Rectal smooth muscle tissue (tissue), 1 donor: ENCODE results near the gene ANXA11.

ENCODE experiments used
- H3K27ac ChIP-seq: one replicate; pipeline ENCODE4 v1.7.0; 2013; ENCODE audit warnings: low read depth, low read length, inconsistent platforms
- H3K27me3 ChIP-seq: one replicate; pipeline ENCODE4 v1.7.0; 2013; ENCODE audit warnings: low read length; ENCODE audit not compliant: control insufficient read depth, insufficient read depth
- H3K36me3 ChIP-seq: one replicate; pipeline ENCODE4 v1.7.0; 2013; ENCODE audit warnings: low read length; ENCODE audit not compliant: control insufficient read depth, insufficient read depth
- H3K4me1 ChIP-seq: one replicate; pipeline ENCODE4 v1.7.0; 2013; ENCODE audit warnings: low read length; ENCODE audit not compliant: control insufficient read depth, insufficient read depth
- H3K4me3 ChIP-seq: one replicate; pipeline ENCODE4 v1.7.0; 2013; ENCODE audit warnings: low read length
- H3K9ac ChIP-seq: one replicate; pipeline ENCODE4 v1.7.0; 2013; ENCODE audit warnings: low read length

The ANXA11 gene

DNA sequence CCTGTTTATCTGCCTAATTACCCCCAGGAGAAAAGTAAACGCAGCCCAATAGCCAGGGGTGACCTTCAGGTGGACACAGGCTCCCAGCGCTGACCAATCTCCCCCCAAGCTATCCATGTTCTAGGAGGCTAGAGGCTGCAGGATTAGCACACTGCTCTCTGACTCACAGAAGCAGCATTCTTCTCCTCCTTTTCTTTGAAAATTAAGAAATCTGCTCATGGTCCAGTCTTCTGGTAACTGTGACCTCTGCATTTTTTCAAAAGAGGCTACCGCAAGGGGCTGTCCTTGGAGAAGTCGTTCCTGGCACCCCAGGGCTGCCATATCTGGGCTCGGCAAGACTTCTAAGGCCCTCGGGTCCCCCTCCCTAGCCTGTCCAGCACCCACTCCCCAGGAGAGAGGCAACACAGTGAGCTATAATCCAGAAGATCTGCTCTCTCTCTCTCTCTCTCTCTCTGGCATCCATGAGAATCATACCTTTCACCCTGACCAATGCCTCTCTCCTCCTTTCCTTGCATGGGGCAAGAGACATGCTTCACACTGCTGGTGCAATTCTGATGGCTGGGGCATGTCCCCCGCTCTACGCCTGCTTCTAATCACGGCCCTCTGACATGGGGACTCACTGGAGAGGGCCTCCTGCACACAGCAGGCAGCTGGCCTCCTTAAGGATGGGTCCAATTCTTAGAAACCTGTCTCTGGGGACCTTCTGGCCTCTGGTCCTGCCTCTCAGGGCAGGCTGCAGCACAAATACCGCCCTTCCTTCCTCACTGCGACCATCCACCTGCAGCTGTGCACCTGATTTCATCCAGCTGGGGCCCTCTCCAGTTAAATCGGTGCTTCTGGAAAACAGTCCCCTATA is 27.3 kb downstream of the ANXA11 start:
- Histone ChIP-seq H3K27ac (no peak overlapping the region), H3K27me3 (no peaks in the 10 kb centered on the region), H3K36me3 (peaks cover 11% of the 10 kb centered on the region), H3K4me1 (peaks cover 4% of the 10 kb centered on the region), H3K9ac (no peak overlapping the region), H3K4me3 (no peak overlapping the region)

DNA sequence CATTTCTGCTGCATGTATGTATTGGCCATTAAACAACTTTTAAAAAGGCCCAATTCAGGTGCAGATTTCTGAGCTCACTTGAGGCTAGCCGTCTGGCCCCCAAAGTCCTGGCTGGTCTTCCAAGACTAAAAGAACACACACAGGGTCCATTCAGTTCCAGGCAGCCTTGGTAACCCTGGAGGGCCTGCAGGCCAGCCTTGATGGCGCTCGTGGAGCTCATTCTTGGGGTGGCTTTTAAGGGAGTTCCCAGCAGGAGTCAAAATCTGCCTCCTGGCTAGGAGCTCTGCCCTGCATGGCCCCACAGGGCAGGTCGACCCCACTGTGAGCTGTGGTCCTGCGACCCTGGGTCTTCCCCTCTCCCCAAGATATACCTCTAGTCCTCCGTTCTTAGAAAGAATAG is 28.8 kb downstream of the ANXA11 start:
- no peak overlapping the region for H3K27ac ChIP-seq
- peaks cover 16% of the 10 kb centered on the region for H3K36me3 ChIP-seq
- H3K4me1 ChIP-seq: peaks cover 5% of the 10 kb centered on the region
- H3K4me3 ChIP-seq: no peak overlapping the region
- H3K27me3 ChIP-seq: no peaks in the 10 kb centered on the region
- no peak overlapping the region for H3K9ac ChIP-seq

- Histone ChIP-seq H3K9ac (no peak overlapping the region), H3K4me1 (peaks cover 5% of the 10 kb centered on the region), H3K27me3 (no peaks in the 10 kb centered on the region), H3K27ac (no peak overlapping the region), H3K4me3 (no peak overlapping the region), H3K36me3 (peaks cover 18% of the 10 kb centered on the region)
These were observed 30.5 kb downstream of the ANXA11 start for GRCh38 chr10:80174641-80175395.

DNA sequence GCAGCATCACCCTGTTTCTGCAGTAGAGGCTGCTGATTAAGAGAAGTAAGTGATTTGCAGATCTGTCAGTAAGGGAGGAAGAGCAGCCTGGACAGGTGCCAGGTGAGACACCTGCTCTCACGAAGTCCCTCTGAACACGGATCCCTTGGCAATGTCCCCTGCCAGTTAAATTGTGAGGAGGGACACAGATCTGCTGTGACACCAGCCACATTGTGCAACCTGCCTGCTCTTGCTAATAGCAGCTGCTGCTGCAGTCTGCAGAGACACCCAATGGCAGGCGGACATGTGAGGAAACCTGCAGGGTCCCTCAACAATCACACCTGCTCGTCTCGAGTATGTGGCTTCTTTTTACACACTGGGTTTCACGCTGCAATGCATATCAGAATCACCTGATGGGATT is 31.9 kb downstream of the ANXA11 start:
- peaks cover 5% of the 10 kb centered on the region for H3K4me1 ChIP-seq
- no peak overlapping the region for H3K4me3 ChIP-seq
- peaks cover 16% of the 10 kb centered on the region for H3K36me3 ChIP-seq
- H3K27me3 ChIP-seq: no peaks in the 10 kb centered on the region
- H3K9ac ChIP-seq: no peak overlapping the region
- no peak overlapping the region for H3K27ac ChIP-seq

DNA sequence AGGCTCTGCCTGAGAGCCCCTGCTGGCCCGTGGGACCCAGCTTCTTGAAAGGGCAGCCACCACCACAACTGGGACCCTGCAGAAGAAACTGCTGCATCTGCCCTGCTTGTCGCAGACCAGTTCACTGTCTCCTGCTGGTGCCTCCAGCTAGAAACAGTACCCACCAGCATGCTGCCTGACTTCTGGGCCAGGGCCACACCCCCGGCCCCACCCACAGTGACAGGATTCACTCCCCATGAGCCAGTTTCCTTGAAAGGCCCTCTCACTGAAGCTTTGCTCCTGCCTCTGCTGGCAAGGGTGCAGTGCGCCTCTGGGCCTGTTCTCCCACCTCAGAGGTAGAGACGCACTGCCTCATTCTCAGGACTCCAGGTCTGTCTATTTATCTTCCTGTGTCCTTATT is 32.4 kb downstream of the ANXA11 start:
- Histone ChIP-seq H3K4me3 (no peak overlapping the region), H3K27ac (no peak overlapping the region), H3K27me3 (no peaks in the 10 kb centered on the region), H3K36me3 (peaks cover 16% of the 10 kb centered on the region), H3K9ac (no peak overlapping the region), H3K4me1 (peaks cover 5% of the 10 kb centered on the region)

DNA sequence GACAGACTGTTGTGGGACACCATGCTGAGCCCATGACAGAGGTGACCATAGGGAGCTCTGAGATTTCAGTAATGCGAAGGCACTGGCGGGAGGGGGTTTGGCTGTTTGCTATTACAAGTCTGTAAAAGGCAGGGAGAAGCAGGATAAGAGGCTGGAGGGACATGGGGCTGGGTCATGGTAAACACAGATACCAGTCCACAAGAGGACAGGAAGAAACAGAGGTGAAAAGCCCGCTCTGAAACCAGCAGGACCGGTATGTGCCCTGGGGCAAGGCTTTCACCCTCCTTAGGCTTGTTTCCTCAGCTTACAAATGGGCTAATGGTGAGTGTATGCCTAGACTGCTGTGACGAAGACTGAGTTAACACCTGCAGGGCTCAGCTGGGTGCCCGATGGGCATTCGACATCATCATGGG is 34.1 kb downstream of the ANXA11 start:
- Histone ChIP-seq H3K27me3 (no peaks in the 10 kb centered on the region), H3K27ac (no peak overlapping the region), H3K4me3 (no peak overlapping the region), H3K9ac (no peak overlapping the region), H3K36me3 (peaks cover 27% of the 10 kb centered on the region), H3K4me1 (peaks cover 5% of the 10 kb centered on the region)

DNA sequence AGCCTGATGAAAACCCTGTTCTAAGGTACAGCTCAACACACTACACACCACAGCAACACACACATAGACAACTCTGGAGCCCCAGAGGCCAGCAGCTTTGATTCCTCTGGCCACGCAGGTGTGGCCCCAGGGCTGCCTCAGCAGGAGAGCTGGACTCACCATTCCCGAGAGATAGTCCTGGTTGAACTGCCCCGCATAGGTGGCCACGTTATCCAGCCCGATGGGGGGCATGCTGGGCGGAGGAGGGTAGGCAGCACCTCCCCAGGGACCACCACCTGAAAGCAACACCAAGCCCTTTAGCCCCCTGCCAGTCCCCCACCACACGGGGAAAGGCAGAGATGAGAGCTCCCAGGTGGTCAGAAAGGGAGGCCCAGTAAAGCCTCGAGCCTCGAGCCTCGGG is 34.7 kb downstream of the ANXA11 start:
- Histone ChIP-seq H3K27ac (no peak overlapping the region), H3K9ac (no peak overlapping the region), H3K36me3 (peaks cover 27% of the 10 kb centered on the region), H3K4me1 (peaks cover 5% of the 10 kb centered on the region), H3K27me3 (no peaks in the 10 kb centered on the region), H3K4me3 (no peak overlapping the region)

DNA sequence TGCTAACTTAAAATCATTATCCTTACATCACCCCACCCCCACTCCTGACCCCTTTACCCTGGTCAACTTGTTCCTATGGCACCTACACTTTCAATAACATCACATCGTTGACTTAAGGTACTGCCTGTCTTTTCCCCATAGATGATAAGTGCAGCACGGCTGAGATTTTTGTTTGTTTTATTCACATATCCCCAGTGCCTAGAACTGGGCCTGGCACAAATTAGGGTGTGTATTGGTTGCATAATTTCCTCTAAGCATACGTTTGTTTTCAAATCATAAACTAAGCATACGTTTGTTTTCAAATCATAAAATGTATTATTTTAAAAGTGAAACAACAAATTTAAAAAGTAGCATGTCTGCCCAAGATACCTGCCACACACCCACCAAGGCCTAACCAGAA is 35.3 kb downstream of the ANXA11 start:
- Histone ChIP-seq H3K27me3 (no peaks in the 10 kb centered on the region), H3K9ac (no peak overlapping the region), H3K27ac (no peak overlapping the region), H3K4me3 (no peak overlapping the region), H3K4me1 (peaks cover 5% of the 10 kb centered on the region), H3K36me3 (peaks cover 29% of the 10 kb centered on the region)

DNA sequence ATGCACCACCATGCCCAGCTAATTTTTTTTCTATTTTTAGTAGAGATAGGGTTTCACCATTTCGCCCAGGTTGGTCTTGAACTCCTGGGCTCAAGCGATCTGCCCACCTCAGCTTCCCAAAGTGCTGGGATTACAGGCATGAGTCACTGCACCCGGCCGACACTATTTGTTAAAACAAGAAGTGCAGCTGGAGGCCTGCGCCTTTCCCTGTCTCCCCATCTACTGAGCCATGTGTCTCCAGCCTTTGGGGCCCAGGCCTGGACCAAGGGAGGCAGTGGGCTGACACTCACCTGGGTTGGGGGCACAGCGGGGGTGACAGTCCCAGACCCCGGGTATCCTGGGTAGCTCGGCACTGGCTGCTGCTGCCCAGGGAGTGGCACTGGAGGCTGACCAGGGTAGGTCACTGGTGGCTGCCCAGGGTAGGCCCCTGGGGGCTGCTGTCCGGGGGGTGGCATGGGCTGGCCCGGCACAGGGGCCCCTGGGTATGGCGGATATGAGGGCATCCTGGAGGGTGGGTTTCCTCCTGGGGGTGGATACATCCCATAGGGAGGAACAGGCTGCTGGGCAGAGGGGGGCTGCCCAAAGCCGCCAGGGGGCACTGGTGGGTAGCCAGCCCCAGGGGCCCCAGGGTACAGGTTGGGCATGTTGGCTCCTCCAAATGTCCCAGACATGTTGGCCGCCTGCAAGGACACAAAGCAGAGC is 36.5 kb downstream of the ANXA11 start:
- Histone ChIP-seq H3K4me1 (peaks cover 5% of the 10 kb centered on the region), H3K27me3 (no peaks in the 10 kb centered on the region), H3K4me3 (no peak overlapping the region), H3K27ac (no peak overlapping the region), H3K9ac (no peak overlapping the region), H3K36me3 (peaks cover 40% of the 10 kb centered on the region)

DNA sequence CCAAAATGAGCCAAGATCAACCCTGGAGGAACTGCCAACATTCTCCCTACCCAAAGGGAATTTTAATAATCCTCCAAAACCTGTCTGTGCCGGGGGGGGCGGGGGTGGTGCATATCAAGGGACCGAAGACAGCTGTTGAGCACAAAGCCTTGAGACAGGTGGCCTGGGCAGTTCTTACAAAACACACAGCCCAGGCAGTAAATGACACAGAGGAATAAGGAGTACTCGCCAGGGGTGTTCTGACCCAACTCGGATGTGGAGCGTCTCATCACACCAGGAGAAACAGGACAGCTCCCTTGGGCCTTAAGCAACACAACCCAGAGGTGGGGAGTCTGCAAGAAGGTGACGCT is 37.2 kb downstream of the ANXA11 start:
- Histone ChIP-seq H3K4me1 (peaks cover 2% of the 10 kb centered on the region), H3K27me3 (no peaks in the 10 kb centered on the region), H3K9ac (no peak overlapping the region), H3K36me3 (peaks cover 38% of the 10 kb centered on the region), H3K27ac (no peak overlapping the region), H3K4me3 (no peak overlapping the region)

DNA sequence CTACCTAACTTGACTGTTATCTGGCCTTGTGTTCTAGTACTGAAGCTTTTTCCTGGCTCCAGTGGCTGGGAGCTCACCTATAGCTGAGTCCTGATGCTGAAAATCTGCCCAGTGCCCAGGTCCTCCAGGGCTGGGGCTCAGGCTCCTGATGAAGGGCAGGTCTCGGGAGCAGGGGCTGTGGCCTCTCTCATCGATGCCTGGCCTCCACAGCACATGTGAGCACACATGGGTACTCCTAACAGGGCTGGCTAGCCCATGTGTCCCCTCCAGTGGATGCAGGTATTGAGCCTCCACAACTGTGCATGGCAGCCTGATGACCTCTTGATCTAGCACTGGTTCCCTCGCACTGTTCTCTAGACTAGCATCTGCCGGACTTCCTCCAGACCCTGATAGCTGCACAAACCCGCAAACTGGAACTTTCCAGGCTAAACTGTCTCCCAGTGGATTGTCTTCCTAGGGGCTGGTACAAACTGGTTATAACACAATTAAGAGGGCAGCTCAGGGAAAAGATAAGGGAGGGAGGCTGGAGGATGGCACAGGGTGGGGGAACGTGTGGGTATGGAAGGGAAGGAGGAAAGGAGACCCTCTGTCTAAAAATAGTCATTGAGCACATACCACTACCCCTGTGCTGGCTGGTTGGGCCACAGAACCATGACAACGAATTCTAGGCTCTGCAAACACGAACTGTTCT is 37.7 kb downstream of the ANXA11 start:
- Histone ChIP-seq H3K27me3 (no peaks in the 10 kb centered on the region), H3K9ac (no peak overlapping the region), H3K4me1 (no peaks in the 10 kb centered on the region), H3K36me3 (peaks cover 41% of the 10 kb centered on the region), H3K27ac (peak overlapping the region; percentile 35), H3K4me3 (no peak overlapping the region)
